Caco-2 (cell line): ENCODE measurements around the gene MRAP. TPM values are rescaled to one million over a fixed set of nuclear protein-coding genes. Genes with fewer than 3 reads are reported as not detected.

Experiments
- BruUV-seq: library from RNA; stranded (reverse); fragments of 400-500 nt; replicated peaks from 2 replicates; lab custom pipeline; 2021; lab: Mats Ljungman, UMichigan
- CTCF ChIA-PET: fragments of 300-600 bp; sonication (Branson Sonifier 250); formaldehyde crosslinking; loops from one replicate; lab custom pipeline; 2022; ENCODE audit warnings: antibody characterized with exemption; lab: Charles Lee
- POLR2A ChIA-PET: fragments of 300-600 bp; sonication (Branson Sonifier 250); formaldehyde crosslinking; loops from one replicate; lab custom pipeline; 2022; ENCODE audit warnings: antibody characterized with exemption; lab: Charles Lee
- DNase-seq, 2 experiments: peaks; one replicate each; pipeline versions ENCODE4 v3.0.0 to v3.0.0-alpha.2; 2020 to 2022
- H3K27me3 ChIP-seq: replicated peaks from 2 replicates; pipeline ENCODE4 v1.6.0; 2011; ENCODE audit warnings: low read length; ENCODE audit not compliant: control insufficient read depth, insufficient read depth
- H3K36me3 ChIP-seq: 2 replicates; pipeline ENCODE4 v1.5.1; 2011; ENCODE audit warnings: low read length; ENCODE audit not compliant: control insufficient read depth, insufficient read depth
- H3K4me1 ChIP-seq: fragments of 250-450 bp; sonication (Bioruptor Pico); 2 replicates; pipeline ENCODE4 v1.5.1; 2020; ENCODE audit warnings: mild to moderate bottlenecking
- H3K4me3 ChIP-seq: 2 replicates; pipeline ENCODE4 v1.5.1; 2011; ENCODE audit warnings: low read depth, mild to moderate bottlenecking, control low read depth, low read length
- H3K9me3 ChIP-seq: fragments of 250-450 bp; sonication (Bioruptor Pico); 2 replicates; pipeline ENCODE4 v1.5.1; 2020; ENCODE audit warnings: mild to moderate bottlenecking, moderate library complexity
- H3K27ac Mint-ChIP-seq: one replicate; pipeline ENCODE4 v1.8.0; 2022; ENCODE audit warnings: mixed read lengths; ENCODE audit not compliant: unreplicated experiment
- H3K27me3 Mint-ChIP-seq: one replicate; pipeline ENCODE4 v1.8.0; 2022; ENCODE audit warnings: mixed read lengths; ENCODE audit not compliant: insufficient read depth, unreplicated experiment
- H3K36me3 Mint-ChIP-seq: one replicate; pipeline ENCODE4 v1.8.0; 2022; ENCODE audit warnings: mild to moderate bottlenecking, mixed read lengths; ENCODE audit not compliant: insufficient read depth, unreplicated experiment
- H3K4me1 Mint-ChIP-seq: one replicate; pipeline ENCODE4 v1.8.0; 2022; ENCODE audit warnings: low read depth, mixed read lengths; ENCODE audit not compliant: unreplicated experiment
- H3K4me3 Mint-ChIP-seq: one replicate; pipeline ENCODE4 v1.8.0; 2022; ENCODE audit warnings: mild to moderate bottlenecking, moderate library complexity, mixed read lengths; ENCODE audit not compliant: unreplicated experiment
- H3K9me3 Mint-ChIP-seq: one replicate; pipeline ENCODE4 v1.8.0; 2022; ENCODE audit warnings: mixed read lengths; ENCODE audit not compliant: unreplicated experiment
- intact Hi-C: fragments of 100-400 bp; cut with micrococcal nuclease; formaldehyde crosslinking; loops from one replicate; pipeline ENCODE4 v1.10.0; 2022; ENCODE audit not compliant: unreplicated experiment
- total RNA-seq: library from RNA; stranded (reverse); gene quantifications from 2 replicates; pipeline ENCODE4 v1.2.3, GENCODE V29; 2022
- TF ChIP-seq, protein P1 (sequence below), 2 experiments: fragments of 200-600 bp in 1 of 2; IDR thresholded peaks; 1 replicate in 1 of 2; 2 replicates in 1 of 2; pipeline versions ENCODE4 v1.5.1 to v1.8.0; 2011 to 2022; ENCODE audit warnings: antibody characterized with exemption in 1 of 2, control low read depth in 1 of 2, inconsistent platforms in 1 of 2, low read depth in 1 of 2, low read length in 1 of 2, mild to moderate bottlenecking in 1 of 2, moderate library complexity in 1 of 2; ENCODE audit not compliant: insufficient read depth in 1 of 2, severe bottlenecking in 1 of 2, unreplicated experiment in 1 of 2

MRAP gene
- total RNA-seq, 1 experiment from 2014 or later, result not detected

- H3K4me1 Mint-ChIP-seq, result no peaks in the 10 kb centered on the region
- H3K27ac Mint-ChIP-seq, result no peak overlapping the region
- Histone ChIP-seq H3K27me3 (no peaks in the 10 kb centered on the region), H3K36me3 (peaks cover 7% of the 10 kb centered on the region), H3K4me1 (no peaks in the 10 kb centered on the region), H3K9me3 (no peaks in the 10 kb centered on the region), H3K4me3 (no peak overlapping the region)
- no peaks in the 10 kb centered on the region for H3K9me3 Mint-ChIP-seq
- CTCF ChIA-PET, result no interaction called here
- intact Hi-C loops, result no loop called here
- TF ChIP-seq, protein P1, sequence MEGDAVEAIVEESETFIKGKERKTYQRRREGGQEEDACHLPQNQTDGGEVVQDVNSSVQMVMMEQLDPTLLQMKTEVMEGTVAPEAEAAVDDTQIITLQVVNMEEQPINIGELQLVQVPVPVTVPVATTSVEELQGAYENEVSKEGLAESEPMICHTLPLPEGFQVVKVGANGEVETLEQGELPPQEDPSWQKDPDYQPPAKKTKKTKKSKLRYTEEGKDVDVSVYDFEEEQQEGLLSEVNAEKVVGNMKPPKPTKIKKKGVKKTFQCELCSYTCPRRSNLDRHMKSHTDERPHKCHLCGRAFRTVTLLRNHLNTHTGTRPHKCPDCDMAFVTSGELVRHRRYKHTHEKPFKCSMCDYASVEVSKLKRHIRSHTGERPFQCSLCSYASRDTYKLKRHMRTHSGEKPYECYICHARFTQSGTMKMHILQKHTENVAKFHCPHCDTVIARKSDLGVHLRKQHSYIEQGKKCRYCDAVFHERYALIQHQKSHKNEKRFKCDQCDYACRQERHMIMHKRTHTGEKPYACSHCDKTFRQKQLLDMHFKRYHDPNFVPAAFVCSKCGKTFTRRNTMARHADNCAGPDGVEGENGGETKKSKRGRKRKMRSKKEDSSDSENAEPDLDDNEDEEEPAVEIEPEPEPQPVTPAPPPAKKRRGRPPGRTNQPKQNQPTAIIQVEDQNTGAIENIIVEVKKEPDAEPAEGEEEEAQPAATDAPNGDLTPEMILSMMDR (IDR thresholded peaks at IDR 0.05; ENCODE audit: insufficient read depth in 1 of 2, low read depth in 1 of 2, low read length in 1 of 2, severe bottlenecking in 1 of 2, unreplicated experiment in 1 of 2), result no peak
- no peaks in the 10 kb centered on the region for H3K27me3 Mint-ChIP-seq
- H3K36me3 Mint-ChIP-seq, result peaks cover 60% of the 10 kb centered on the region
- POLR2A ChIA-PET, result no interaction called here
- DNase-seq, result no peak
- no TSS peak for BruUV-seq
- H3K4me3 Mint-ChIP-seq, result no peak overlapping the region
Observed at GRCh38 chr21:32346951-32347350, 48.3 kb downstream of the MRAP start.

GRCh38 chr21:32347351-32347750 is 48.7 kb downstream of the MRAP start:
- intact Hi-C loops, result no loop called here
- Mint-ChIP-seq H3K4me1 (no peaks in the 10 kb centered on the region), H3K36me3 (peaks cover 60% of the 10 kb centered on the region), H3K4me3 (no peak overlapping the region), H3K27ac (no peak overlapping the region), H3K27me3 (no peaks in the 10 kb centered on the region), H3K9me3 (no peaks in the 10 kb centered on the region)
- BruUV-seq, result no TSS peak
- ChIA-PET CTCF (no interaction called here), POLR2A (no interaction called here)
- TF ChIP-seq, protein P1 (IDR thresholded peaks at IDR 0.05; ENCODE audit: insufficient read depth in 1 of 2, low read depth in 1 of 2, low read length in 1 of 2, severe bottlenecking in 1 of 2, unreplicated experiment in 1 of 2), result no peak
- Histone ChIP-seq H3K4me3 (no peak overlapping the region), H3K4me1 (no peaks in the 10 kb centered on the region), H3K9me3 (no peaks in the 10 kb centered on the region), H3K36me3 (peaks cover 7% of the 10 kb centered on the region), H3K27me3 (no peaks in the 10 kb centered on the region)
- DNase-seq, result no peak

- H3K27me3 ChIP-seq, result no peaks in the 10 kb centered on the region
- peaks cover 7% of the 10 kb centered on the region for H3K36me3 ChIP-seq
- peak in 1 of 2 experiments; percentile 7 for DNase-seq
- no peaks in the 10 kb centered on the region for H3K4me1 Mint-ChIP-seq
- TF ChIP-seq, protein P1 (IDR thresholded peaks at IDR 0.05; ENCODE audit: insufficient read depth in 1 of 2, low read depth in 1 of 2, low read length in 1 of 2, severe bottlenecking in 1 of 2, unreplicated experiment in 1 of 2), result no peak
- no peaks in the 10 kb centered on the region for H3K9me3 Mint-ChIP-seq
- no TSS peak for BruUV-seq
- CTCF ChIA-PET, result no interaction called here
- H3K4me3 Mint-ChIP-seq, result no peak overlapping the region
- no peak overlapping the region for H3K4me3 ChIP-seq
- H3K9me3 ChIP-seq, result no peaks in the 10 kb centered on the region
- no peaks in the 10 kb centered on the region for H3K4me1 ChIP-seq
- POLR2A ChIA-PET, result no interaction called here
- no peak overlapping the region for H3K27ac Mint-ChIP-seq
- H3K27me3 Mint-ChIP-seq, result no peaks in the 10 kb centered on the region
- intact Hi-C loops, result no loop called here
- peaks cover 54% of the 10 kb centered on the region for H3K36me3 Mint-ChIP-seq
Observed at GRCh38 chr21:32347977-32348376, 49.3 kb downstream of the MRAP start.
